Measurements from ENCODE around the gene FAM131C. TPM values are rescaled to one million over a fixed set of nuclear protein-coding genes. Genes with fewer than 3 reads are reported as not detected.

Gene FAM131C
- polyA plus RNA-seq, 1 donor (not counting 4 experiments of a cell fraction or from before 2014, with no cell fraction given): 0.31 TPM

DNA sequence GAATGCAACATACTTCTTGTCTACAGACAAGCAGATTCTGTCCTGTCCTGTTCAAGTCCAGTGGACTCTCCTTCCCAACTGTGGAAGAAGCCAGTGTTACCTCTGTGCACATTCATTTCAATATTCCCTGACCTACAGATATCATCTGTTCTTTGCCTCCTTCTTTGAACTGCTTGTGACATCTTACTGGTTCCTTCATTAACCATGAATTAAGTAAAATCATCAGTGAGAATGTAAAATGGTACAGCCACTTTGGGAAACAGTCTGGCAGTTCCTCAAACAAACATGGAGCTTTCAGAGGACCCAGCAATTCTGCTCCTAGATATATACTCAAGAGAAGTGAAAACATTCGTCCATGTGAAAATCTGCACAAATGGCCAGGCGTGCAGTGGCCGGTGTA is 62.6 kb downstream of the FAM131C start:
- H3K4me2 ChIP-seq (ENCODE audit: control insufficient read depth, extremely low read depth, insufficient read depth, low read depth, low read length): no peak overlapping the region
- H3K79me2 ChIP-seq (ENCODE audit: control insufficient read depth, insufficient read depth, low read length): no peaks in the 10 kb centered on the region
- no peak for DNase-seq (ENCODE audit: low read depth, low spot score)
- TF ChIP-seq, protein P1, sequence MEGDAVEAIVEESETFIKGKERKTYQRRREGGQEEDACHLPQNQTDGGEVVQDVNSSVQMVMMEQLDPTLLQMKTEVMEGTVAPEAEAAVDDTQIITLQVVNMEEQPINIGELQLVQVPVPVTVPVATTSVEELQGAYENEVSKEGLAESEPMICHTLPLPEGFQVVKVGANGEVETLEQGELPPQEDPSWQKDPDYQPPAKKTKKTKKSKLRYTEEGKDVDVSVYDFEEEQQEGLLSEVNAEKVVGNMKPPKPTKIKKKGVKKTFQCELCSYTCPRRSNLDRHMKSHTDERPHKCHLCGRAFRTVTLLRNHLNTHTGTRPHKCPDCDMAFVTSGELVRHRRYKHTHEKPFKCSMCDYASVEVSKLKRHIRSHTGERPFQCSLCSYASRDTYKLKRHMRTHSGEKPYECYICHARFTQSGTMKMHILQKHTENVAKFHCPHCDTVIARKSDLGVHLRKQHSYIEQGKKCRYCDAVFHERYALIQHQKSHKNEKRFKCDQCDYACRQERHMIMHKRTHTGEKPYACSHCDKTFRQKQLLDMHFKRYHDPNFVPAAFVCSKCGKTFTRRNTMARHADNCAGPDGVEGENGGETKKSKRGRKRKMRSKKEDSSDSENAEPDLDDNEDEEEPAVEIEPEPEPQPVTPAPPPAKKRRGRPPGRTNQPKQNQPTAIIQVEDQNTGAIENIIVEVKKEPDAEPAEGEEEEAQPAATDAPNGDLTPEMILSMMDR (optimal IDR thresholded peaks at IDR 0.05 in 1 of 3, IDR thresholded peaks at IDR 0.05 in 1 of 3, conservative IDR thresholded peaks at IDR 0.05 in 1 of 3; ENCODE audit: extremely low read depth in 1 of 3, insufficient read depth in 2 of 3, low read length in 3 of 3): no peak
- TF ChIP-seq EZH2 (IDR thresholded peaks at IDR 0.05; ENCODE audit: low read length): no peak
- H3K4me3 ChIP-seq (ENCODE audit: control insufficient read depth in 2 of 3, extremely low read depth in 1 of 3, insufficient read depth in 2 of 3, low read depth in 1 of 3, low read length in 3 of 3): no peak overlapping the region
- no peak overlapping the region for H2AFZ ChIP-seq (ENCODE audit: control insufficient read depth, low read length)
- no peaks in the 10 kb centered on the region for H3K9me1 ChIP-seq (ENCODE audit: control insufficient read depth, extremely low read depth, insufficient read depth, low read length)
- no peaks in the 10 kb centered on the region for H4K20me1 ChIP-seq (ENCODE audit: control insufficient read depth, extremely low read depth, insufficient read depth, low read length)
- dilution Hi-C loops (cut with MboI; ENCODE audit: extremely low pct_ligation_motif_present, low sequenced_read_pairs): no loop called here
- H3K9me3 ChIP-seq (ENCODE audit: control insufficient read depth, low read depth, low read length): no peaks in the 10 kb centered on the region
- H3K9ac ChIP-seq (ENCODE audit: control insufficient read depth, extremely low read depth, insufficient read depth, low read length): no peak overlapping the region
- H3K36me3 ChIP-seq (ENCODE audit: control insufficient read depth in 2 of 2, extremely low read depth in 1 of 2, insufficient read depth in 2 of 2, low read length in 2 of 2): no peaks in the 10 kb centered on the region
- no peaks in the 10 kb centered on the region for H3K27me3 ChIP-seq (ENCODE audit: control insufficient read depth, extremely low read depth, insufficient read depth, low read length)
- no peak overlapping the region for H3K27ac ChIP-seq (ENCODE audit: control insufficient read depth, insufficient read depth, low read length)
- peaks cover 17% of the 10 kb centered on the region for H3K4me1 ChIP-seq (ENCODE audit: control insufficient read depth, extremely low read depth, insufficient read depth, low read length)
- no peak for FAIRE-seq

DNA sequence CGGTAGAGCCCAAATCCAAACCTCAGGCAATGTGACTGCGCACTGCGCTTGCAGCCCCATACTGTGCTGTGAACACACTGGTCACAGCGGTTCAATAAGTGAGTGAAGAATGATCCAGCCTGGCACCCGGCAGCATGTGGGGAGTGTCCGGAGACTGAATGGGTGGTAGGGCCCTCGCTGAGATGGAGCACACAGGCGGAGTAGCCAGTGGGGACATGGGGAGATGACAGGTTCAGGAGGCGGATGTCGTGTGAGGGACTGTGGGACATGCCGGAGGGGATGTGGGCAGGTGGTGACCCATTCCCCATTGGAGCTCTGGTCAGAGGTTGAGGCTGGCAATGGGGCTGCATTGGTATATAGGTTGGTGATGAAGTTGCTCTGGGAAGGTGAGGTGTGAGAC is 63.8 kb downstream of the FAM131C start:
- no peaks in the 10 kb centered on the region for H3K9me3 ChIP-seq (ENCODE audit: control insufficient read depth, low read depth, low read length)
- no peak overlapping the region for H3K27ac ChIP-seq (ENCODE audit: control insufficient read depth, insufficient read depth, low read length)
- no peak overlapping the region for H3K4me2 ChIP-seq (ENCODE audit: control insufficient read depth, extremely low read depth, insufficient read depth, low read depth, low read length)
- no peaks in the 10 kb centered on the region for H4K20me1 ChIP-seq (ENCODE audit: control insufficient read depth, extremely low read depth, insufficient read depth, low read length)
- no peak overlapping the region for H3K9ac ChIP-seq (ENCODE audit: control insufficient read depth, extremely low read depth, insufficient read depth, low read length)
- no peaks in the 10 kb centered on the region for H3K27me3 ChIP-seq (ENCODE audit: control insufficient read depth, extremely low read depth, insufficient read depth, low read length)
- H3K36me3 ChIP-seq (ENCODE audit: control insufficient read depth in 2 of 2, extremely low read depth in 1 of 2, insufficient read depth in 2 of 2, low read length in 2 of 2): no peaks in the 10 kb centered on the region
- H3K9me1 ChIP-seq (ENCODE audit: control insufficient read depth, extremely low read depth, insufficient read depth, low read length): no peaks in the 10 kb centered on the region
- dilution Hi-C loops (cut with MboI; ENCODE audit: extremely low pct_ligation_motif_present, low sequenced_read_pairs): no loop called here
- FAIRE-seq: no peak
- TF ChIP-seq, protein P1 (optimal IDR thresholded peaks at IDR 0.05 in 1 of 3, IDR thresholded peaks at IDR 0.05 in 1 of 3, conservative IDR thresholded peaks at IDR 0.05 in 1 of 3; ENCODE audit: extremely low read depth in 1 of 3, insufficient read depth in 2 of 3, low read length in 3 of 3): no peak
- no peak for TF ChIP-seq EZH2 (IDR thresholded peaks at IDR 0.05; ENCODE audit: low read length)
- H3K4me3 ChIP-seq (ENCODE audit: control insufficient read depth in 2 of 3, extremely low read depth in 1 of 3, insufficient read depth in 2 of 3, low read depth in 1 of 3, low read length in 3 of 3): no peak overlapping the region
- no peak overlapping the region for H2AFZ ChIP-seq (ENCODE audit: control insufficient read depth, low read length)
- no peaks in the 10 kb centered on the region for H3K79me2 ChIP-seq (ENCODE audit: control insufficient read depth, insufficient read depth, low read length)
- no peak for DNase-seq (ENCODE audit: low read depth, low spot score)
- H3K4me1 ChIP-seq (ENCODE audit: control insufficient read depth, extremely low read depth, insufficient read depth, low read length): peaks cover 17% of the 10 kb centered on the region
